GM19463 (cell line): ENCODE data around the gene LIF.

Experiments used
- ATAC-seq: cut with Tn5 transposase; IDR thresholded peaks from one replicate; pipeline ENCODE4 v1.9.1; 2021; ENCODE audit warnings: mild to moderate bottlenecking, moderate library complexity; ENCODE audit not compliant: unreplicated experiment

Gene LIF

DNA sequence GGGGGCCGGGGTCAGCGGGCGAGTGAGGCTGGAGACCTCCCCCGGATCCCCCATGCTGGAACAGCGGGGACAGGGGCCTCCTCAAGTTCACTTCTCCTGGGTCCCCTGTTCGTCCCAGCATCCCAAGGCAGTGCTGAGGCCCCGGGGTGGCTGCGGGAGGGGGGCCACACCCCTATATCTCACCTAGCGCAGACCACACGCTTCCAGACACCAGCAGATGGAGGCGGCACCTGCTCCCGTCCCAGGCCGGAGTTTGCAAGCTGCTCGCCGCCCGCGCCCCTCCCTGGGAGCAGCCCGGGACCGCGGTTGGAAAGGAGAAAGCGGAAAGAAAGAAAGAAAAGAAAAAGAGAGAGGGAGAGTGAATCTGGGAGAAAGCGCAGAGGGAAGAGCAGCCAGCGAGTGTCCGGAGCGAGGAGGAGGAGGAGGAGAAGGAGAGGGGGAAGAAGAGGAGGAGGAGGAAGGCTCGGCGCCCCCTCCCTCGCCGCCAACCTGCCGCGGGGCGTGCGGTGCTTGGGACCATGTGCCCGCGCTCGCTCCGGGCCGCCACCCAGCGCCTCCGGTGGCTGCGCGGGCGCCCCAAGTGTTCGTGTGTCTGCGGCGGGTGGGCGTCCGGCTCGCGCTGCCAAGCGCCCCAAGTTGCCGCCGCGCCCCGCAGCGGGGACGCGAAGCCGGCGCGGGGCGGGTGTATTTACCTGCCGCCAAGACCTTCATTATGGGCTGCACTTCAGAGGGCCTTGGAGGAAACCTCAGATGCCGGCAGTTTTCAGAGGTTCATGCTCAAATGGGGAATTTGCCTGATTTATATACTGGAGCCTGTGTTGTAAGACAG is at the start of gene LIF:
Gene LIF, minus strand, starts transcription at position 775 of the 829 bp plus-strand sequence. Its CDS starts 64 bp downstream, at position 711.
- no peak for ATAC-seq

DNA sequence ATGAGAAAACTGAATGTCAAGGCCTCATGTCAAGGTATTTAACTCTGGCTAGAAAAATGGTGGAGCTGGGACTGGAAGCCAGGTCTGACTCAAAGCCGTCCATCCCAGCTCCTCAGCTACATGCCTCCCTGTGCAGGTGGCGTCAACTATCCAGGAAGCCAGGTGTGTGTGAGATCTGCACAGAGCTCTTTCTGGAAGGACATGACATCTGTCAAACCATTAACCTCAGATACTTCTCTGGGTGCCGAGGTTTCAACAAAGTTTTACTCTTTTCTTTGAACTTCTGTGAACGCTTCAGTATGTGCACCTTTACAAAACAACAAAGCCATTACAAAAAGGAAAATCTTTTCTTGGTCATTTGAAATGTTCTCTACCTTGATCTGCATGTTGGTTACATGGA is 49.8 kb upstream of the LIF start:
- no peak for ATAC-seq

DNA sequence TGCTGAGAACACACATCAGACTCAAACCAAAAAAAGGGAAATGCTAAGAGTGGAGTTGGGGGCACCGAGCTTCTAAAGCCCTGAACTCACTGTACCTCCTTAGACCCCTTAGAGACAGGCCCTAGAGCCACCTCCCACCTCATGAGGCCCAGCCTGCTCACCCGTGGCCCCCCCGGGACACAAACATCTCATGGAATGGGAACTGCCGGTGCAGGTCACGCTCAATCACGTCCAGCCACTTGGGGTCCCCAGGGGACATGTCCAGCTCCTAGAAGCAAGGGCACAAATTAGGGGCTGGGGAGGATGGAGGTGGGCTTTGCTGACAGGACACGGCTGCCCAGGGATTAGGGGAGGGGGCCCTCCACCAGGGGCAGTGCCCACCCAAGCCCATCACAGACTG is 49.0 kb upstream of the LIF start:
- no peak for ATAC-seq

DNA sequence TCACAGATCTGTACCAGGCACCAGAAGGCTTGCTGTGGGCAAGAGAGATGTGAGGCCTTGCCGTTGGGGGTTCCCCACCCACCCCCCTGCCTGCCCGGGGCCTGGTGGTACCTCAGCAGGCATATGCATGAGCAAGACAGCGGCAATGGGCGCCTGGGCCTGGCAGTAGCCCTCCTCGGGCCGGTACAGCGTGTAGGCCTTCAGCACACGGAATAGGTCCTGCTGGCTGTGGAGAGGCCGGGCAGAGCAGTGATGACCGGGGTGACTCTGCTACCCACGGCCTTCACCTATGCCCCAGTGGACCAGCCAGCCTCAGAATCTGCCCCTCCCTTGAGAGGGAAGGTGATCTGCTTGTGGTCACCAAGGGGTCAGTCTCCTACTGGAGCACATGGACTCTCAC is 48.3 kb upstream of the LIF start:
- no peak for ATAC-seq

DNA sequence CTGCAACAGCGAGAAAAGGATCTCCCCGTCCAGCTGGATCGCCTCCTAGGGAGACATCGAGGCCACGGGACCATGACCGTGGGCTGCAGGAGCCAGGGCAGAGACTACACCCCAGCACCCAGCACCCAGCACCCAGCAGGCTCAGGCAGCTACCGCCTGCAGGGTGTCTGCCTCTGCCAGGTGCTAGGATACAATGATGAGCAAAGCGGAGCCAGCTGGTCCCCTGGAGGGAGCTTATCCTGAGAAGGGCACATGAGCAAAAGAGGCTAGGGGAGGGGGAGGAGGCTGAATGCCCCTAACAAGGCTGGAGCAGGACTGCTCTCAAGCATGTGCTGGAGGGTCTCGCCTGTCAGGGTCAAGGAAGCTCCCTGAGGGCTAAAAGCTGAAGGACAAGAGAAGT is 47.5 kb upstream of the LIF start:
- ATAC-seq: no peak

DNA sequence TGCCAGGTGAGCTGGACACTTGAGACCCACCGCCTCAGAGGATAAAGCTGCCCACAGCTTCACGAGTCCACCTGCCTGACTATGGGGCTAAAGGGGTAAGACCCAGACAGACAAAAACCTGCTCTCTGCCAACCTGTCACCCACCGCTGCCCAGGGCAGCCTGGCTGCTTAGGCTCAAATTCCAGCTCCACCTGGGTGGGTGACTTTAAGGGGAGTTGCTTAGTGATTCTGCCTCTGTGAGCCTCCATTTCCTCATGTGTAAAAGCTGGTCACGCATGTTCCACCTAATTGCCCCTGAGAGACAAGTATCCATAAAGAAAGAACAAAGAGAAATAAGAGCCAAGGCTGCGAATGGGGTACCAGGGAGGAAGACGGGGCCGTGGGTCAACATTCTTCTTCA is 46.5 kb upstream of the LIF start:
- ATAC-seq: no peak

DNA sequence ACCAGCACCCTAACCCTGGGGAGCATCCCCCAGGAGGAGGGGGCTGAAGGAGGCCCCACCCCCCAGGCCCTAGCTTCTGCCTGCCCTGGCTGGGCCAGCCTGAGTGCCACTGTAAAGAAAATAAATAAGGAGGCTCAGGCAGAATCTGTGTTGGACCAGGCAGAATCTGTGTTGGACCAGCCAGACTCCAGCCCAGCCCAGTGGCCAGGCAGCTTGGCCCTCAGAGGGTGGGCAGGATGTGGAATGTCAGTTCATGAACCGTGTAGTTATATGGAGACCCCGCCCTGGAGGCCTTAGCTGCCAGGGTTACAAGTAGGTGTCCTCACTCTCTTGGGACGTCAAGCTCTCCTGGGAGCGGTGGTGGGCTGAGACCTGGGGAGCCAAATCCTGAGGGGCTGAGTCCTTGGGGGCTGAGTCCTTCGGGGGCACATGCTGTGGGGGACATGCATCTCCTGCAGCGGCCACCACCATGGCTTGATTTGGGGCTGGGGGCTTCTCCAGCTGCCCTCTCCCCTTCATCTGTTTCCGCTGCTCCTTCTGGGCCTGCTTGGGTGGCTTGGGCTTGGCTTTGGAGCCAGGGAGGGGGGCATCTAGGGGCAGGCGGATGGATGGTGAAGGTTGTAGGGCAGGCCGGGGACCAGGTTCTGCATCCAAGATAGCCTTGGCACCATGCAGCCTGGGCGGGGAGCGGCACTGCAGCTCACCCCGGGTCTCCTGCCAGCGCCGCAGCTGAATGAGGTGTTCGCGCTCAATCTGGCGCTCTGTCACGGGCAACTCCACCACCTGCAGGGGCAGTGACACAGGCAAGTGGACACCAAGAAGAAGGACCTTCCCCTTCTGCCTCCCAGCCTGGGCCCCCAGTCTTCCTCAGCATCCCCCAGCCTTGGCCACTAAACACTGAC is 45.8 kb upstream of the LIF start:
- no peak for ATAC-seq

DNA sequence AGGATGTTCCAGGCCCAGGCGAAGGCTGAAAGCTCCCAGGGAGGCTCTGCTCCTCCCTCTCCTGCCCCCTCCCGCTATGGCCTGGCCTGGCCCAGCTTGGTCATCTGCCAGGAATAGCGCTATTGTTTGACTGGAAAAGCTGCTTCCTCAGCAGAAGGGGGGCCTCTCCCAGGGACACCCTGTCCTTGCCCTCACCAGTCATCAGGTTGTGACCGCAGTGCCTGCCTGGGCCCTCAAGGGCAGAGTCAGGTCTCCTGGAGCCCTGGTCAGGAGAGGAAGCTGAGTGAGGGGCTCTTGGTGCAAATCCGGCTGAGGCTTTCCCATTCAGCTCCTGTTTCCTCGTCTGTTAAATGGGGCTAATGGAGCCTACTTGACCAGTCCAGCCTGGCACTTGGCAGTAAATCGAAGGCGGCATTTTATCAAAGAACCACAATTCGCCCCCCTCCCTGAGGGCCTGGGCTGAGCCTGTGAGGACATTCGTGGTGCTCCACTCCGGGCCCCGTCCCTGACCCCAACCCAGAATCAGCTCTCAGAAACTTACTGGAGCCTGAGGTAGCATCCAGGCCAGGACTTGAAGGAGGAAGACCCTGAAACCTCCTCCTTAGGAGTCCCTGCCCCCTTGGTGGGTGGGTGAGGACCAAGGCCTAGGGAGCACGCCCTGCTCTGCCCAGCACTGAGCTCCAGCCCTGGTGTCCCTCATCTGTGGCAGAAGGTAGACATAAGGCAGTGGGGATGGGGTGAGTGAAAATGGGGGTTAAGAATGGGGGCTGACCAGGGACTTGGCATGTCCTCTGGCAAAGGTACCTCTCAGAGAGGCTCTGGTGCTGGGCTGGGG is 44.7 kb upstream of the LIF start:
- no peak for ATAC-seq

DNA sequence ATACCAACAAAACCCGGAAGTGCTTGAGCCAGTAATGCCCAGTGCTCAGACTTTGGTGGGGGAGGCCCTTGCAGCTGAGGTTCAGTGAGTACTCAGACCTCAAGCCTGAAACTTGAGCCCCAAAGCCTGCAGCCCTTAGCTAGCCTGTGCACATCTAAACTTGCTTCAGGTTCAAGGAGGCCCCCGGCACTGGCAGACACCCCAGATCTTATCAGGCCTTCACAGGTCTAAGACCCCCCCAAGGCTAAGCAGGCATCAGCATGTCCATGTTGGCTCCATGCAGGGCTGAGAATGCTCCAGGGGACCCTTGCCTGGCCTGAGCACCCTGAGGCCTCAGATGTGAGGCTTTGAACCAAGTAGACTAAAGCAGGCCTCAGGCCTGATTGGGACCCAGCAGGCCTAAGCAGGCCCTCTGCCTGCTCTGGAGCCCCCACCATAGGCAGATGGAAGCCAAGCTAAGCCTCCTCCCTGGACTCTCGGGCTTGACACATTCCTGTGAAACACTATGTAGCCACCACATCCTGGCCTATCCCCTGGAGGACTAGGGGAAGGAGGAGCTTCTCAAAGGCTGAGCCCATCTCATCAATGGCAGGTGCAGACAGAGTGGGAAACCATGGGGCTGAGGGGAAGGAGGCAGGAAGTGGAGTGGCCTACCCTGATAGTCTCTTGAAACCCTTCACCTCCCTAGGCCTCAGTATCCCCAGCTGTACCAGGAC is 43.9 kb upstream of the LIF start:
- ATAC-seq: no peak

DNA sequence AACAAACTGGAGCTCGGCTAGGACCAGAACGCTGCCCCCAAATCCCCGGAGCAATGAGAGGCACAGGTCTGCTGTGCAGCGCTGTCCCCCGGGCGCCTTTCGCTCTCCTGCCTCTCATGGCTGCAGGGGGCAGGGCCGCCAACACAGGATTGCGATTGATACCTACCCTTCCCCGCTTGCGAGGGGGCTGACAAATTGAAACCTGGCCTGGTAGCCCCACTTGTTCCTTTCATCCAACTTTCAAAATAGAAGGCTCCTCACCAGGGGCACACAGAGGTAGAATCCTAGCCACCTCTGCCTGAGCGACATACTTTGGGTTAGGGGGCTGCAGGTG is 43.4 kb upstream of the LIF start:
- ATAC-seq: peak; percentile 11

DNA sequence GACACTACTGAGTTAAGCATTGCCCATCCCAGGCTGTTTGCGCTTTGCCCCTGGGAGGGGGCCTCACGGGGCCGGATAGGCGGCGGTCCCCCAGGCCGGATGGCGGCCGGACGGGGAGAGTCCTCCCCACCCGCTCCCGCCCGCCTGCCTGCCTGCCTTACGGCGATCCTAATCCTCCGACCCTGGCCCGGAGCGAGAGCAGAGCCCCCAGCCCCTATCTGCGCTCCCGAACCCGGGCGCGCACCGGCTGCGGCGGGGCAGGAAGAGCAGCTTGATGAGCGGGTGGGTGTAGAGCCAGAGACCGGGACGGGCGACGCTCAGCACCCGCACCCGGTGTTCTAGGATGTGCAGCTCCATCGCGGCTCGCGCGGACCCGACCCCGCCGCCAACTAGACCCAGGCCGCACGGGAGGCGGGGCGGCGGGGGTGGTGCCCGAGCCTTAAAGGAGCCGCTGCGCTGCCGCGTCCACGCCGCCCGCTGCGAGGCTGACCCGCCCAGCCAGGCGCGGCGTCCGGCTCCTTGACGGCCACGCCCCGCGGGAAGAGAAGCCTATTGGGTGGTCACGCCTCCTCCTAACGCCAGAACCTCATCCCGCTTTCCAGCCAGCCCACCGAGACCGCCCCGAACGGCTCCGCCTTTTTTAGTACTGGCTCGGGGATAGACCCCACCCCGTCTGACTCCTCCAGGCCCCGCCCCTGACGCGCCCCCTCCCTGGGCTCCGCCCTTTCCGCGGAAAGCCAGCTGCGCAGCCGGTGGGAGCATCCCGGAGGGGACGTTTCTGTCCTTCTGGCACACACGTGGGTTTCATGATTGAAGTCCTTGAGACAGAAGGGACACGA is 42.8 kb upstream of the LIF start, which contains the start of gene CASTOR1:
Gene CASTOR1, minus strand, starts transcription at position 365 of the 839 bp plus-strand sequence. Its CDS starts 8 bp downstream, at position 357.
- peak; percentile 66 for ATAC-seq

DNA sequence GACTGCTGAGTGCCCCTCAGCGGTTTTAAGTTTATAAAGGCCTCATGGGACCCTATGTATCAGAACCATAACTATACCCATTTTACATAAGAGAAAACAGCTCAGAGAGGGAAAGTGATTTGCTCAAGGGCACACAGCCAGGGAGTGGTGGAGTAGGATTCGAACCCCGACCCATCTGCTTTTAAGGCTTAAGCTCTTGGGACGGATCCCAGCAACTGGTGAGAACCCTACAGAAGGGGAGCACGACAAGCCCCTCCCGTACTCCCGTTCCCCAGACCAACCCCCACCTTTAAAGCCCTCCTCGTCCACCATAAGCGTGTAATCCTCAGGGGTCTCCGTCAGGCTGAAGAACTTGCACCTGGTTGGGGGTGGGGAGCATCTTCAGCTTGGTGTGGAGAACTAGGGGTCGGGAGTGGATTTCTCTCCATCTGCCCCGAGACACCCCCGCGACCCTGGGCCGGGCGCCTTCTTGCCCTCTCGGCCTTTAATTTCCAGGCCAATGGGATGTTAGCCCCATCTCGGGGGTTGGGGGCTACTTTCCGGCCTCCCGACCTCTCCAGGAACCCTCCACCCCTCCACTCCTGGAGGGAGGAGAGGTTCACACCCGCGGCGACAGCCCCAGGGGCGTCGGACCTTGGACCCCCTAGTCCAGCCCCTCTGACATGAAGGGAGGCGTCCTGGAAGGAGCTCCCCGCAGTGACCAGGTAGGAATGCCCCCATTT is 42.0 kb upstream of the LIF start:
- ATAC-seq: no peak

DNA sequence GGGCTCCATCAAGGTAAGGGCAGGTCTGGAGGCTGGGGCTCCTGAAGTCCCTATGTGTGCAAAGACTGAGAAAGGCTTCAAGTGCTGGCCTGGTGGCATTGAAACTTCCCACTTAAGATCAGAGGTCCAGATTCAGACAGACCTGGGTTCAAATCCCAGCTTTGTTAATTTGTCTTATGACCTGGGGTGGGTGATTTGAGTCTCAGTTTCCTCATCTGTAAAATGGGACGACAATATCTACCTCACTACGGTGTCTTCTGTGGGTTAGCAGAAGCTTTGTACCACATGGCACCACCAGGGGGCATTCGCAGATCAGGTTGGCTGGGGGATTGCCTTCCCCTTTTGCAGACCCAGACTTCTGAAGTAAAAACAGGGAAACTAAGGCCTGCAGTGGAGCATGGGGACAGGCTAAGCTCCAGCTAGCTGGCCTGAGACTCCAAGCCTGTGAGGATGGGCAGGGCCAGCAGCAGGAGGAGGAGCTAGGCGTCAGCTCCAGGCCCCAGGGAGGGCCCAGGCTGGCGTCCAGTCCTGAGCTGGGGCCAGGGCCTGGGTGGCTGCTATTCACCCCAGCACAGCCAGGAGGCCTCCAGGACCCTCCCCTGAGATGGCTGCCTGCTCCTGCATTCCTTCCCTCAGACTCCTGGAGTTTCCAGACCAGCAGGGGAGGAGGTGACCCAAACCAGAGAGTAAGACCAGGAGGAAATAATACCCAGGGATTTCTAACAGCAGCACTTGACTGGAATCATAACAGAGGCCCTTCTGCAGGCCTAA is 41.3 kb upstream of the LIF start:
- ATAC-seq: no peak

DNA sequence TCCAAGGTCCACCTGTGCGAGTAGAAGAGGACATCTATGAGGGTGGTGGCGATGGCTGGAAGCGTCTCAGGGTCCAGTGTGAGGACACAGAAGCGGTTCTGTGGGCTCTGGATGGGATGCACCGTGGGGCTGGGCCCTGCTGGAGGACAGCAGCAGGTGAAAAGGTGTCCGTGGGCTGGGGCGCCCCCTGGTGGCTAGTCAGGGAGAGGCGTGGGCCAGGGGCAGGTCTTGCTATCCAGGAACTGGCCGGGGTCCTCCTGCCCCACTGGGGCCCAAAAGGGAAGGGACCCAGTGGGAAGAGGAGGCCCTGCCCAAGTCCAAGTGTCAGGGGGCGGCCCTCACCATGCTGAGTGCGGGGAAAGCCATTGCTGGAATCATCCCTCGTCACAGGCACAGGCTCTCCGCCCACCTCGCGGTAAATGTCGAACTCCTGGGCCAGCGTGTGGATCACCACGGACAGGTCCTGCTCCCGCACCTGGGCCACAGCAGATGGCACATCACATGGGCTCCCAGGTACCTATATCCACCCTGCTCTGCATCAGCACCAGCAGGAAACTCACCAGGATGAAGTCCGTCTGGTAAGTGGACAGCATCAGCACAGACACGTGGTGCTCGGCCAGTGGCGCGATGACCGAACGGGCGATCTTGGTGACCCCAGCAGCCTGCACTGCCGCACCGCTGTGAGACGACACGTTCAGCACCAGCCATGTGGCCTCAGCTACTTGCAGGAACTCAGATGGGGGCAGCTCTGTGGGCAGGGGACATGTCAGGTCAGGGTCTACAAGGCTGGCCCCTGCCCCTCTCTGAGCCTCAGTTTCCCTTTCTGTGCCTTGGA is 40.5 kb upstream of the LIF start:
- no peak for ATAC-seq

DNA sequence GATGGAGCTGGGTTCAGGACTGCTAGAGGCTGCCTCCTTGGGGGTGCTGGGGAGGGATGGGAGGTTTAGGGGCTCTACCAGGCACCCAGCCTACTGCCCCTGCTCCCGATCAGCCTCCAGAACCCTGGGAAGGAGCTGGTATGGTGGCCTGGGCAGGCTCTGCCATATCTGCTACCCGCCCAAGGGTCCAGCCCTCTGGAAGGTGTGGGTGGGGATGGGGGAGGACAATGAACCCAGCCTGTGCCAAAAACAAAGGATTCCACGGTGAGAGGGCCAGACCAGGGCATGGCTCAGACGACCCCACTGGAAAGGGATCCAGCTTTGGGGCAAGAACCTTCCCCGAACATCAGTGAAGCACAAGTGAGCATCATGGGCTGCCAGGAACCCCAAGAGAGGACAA is 39.8 kb upstream of the LIF start:
- no peak for ATAC-seq

DNA sequence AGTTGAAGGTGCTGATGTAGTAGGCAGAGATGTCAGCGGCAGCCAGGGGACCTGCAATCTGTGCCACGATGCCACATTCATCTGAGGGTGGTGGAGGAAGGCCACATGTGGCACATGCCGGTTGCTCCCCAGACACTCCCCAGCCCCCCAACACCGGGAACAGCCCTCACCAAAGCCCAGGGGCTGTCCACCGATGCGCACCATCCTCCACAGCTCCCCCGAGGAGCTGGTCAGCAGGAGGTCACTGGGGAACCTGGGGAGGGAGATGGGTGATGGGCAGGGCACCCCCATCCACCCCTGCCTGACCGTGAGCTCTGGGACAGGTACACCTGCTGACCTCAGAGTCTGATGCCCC is 39.3 kb upstream of the LIF start:
- ATAC-seq: no peak

DNA sequence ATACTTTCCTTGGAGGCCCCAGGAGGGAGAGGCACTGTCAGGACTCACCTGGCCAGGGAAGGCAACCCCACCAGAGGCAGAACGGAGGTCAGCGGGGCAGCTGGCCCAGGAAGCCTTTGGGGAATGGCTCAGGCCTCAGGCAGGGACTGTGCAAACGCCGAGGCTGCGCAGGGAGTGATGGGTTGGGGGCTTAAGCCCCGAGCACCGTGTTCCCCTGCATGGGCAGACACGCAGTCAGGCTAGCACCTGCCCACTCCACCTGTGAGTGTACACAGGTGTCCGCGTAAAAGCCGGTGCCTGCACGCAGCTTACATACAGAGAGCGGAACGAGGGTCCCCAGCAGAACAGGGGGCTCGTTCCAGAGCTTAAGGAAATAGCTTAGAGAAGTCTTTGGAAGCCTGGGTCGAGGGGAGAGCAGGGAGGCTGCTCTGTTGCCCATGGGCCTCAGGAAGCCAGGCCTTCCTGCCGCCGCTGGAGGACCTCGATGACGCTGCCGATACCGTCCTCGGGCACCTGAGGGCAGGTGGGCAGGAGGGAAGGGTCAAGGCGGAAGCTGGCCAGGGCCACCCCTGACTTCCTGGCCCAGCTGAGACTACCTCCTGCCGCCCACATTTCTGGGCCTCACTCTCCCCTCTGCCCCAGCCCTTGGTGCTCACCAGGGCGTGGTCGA is 38.8 kb upstream of the LIF start:
- ATAC-seq: no peak
